Psoas muscle (tissue), 8 donors: Measurements from ENCODE around the gene CNBD2. TPM values are rescaled to one million over a fixed set of nuclear protein-coding genes. Genes with fewer than 3 reads are reported as not detected.

ENCODE experiments used
- ATAC-seq, 4 donors: fragments of 200-7000 bp; cut with Tn5 transposase; one replicate each; pipeline ENCODE4 v1.9.1; 2020; ENCODE audit warnings: moderate library complexity in 3 of 4, mild to moderate bottlenecking in 2 of 4
- DNase-seq, 2 donors: peaks; one replicate each; pipeline ENCODE4 v3.0.0-alpha.2; 2020
- H3K27ac ChIP-seq: fragments of 200-600 bp; one replicate; pipeline ENCODE4 v1.8.0; 2022
- H3K27me3 ChIP-seq, 3 donors: fragments of 200-600 bp in 1 of 3; one replicate each; pipeline versions ENCODE4 v1.6.1 to v1.8.0; 2013 to 2022; ENCODE audit warnings: low read length in 2 of 3, mild to moderate bottlenecking in 2 of 3, moderate library complexity in 1 of 3; ENCODE audit not compliant: insufficient read depth in 3 of 3
- H3K36me3 ChIP-seq, 2 donors: fragments of 200-600 bp in 1 of 2; one replicate each; pipeline versions ENCODE4 v1.6.1 to v1.8.0; 2013 to 2022; ENCODE audit warnings: low read depth in 1 of 2, mild to moderate bottlenecking in 1 of 2, moderate library complexity in 1 of 2; ENCODE audit not compliant: insufficient read depth in 1 of 2
- H3K4me1 ChIP-seq: fragments of 200-600 bp; one replicate; pipeline ENCODE4 v1.8.0; 2022
- H3K4me3 ChIP-seq: fragments of 200-600 bp; one replicate; pipeline ENCODE4 v1.8.0; 2022; ENCODE audit warnings: mild to moderate bottlenecking
- H3K9me3 ChIP-seq: fragments of 200-600 bp; one replicate; pipeline ENCODE4 v1.8.0; 2022
- CTCF ChIP-seq: fragments of 200-600 bp; IDR thresholded peaks from one replicate; pipeline ENCODE4 v1.8.0; 2022; ENCODE audit warnings: antibody characterized with exemption
- WGBS, 3 donors: extraction: QIAGEN DNeasy Blood & Tissue Kit; methylation state at CpG; one replicate each; pipeline versions ENCODE4 v1.1.6 to v1.1.7; 2013; 5-methylcytosine and 5-hydroxymethylcytosine counted together
- intact Hi-C, 2 donors: fragments of 100-400 bp; cut with DNase I; formaldehyde crosslinking; loops; one replicate each; pipeline versions ENCODE4 v1.11.0 to v1.14.2; 2022
- polyA plus RNA-seq, 3 donors: library from polyadenylated mRNA; stranded (reverse); fragments of 200-250 nt; gene quantifications; one replicate each; pipeline ENCODE4 v1.2.3, GENCODE V29; 2013
- total RNA-seq, 4 donors: library from RNA; stranded (reverse); fragmentation: NEBNext Ultra II Directional in 2 of 4; extraction: Animal tissue kit (Norgen Biotek cat#: 25700) in 2 of 4; gene quantifications; one replicate each; pipeline versions ENCODE4 v1.2.1 to v1.2.4, GENCODE V29; 2021 to 2023
- donor health status: healthy with polysubstance abuse.
- donor health status: DM: no; HTN: no; CAD: no; lungs with moderate emphysema.
- donor health status: Bipolar disorder and iron deficiency.
- donor health status: healthy.
- donor health status: DM: yes; HTN: yes; CAD: no.
- donor health status: DM: no; HTN: no; CAD: no.
- donor health status: DM: no; HTN: no; CAD: no.
- donor health status: DM: yes; HTN: yes; CAD: no.

Gene CNBD2
- total and polyA plus RNA-seq, 7 donors = 7.9 to 21.4 (median 14.0) TPM

- no peak for TF ChIP-seq CTCF
- intact Hi-C loops = no loop called here
- no peaks in the 10 kb centered on the region for H3K36me3 ChIP-seq
- H3K27ac ChIP-seq = no peak overlapping the region
- 27 to 38% (median 28%) methylated on average over 8 of the region's 8 CpGs for WGBS, 3 donors
- H3K4me3 ChIP-seq = no peak overlapping the region
- H3K4me1 ChIP-seq = no peaks in the 10 kb centered on the region
- H3K27me3 ChIP-seq = no peaks in the 10 kb centered on the region
- DNase-seq = peak in 1 of 2 donors; percentile 22
- ATAC-seq = no peak
- no peaks in the 10 kb centered on the region for H3K9me3 ChIP-seq
Observed at GRCh38 chr20:36030149-36030548, 61.8 kb downstream of the CNBD2 start.

GRCh38 chr20:36031806-36032205 is 63.4 kb downstream of the CNBD2 start:
- TF ChIP-seq CTCF = no peak
- intact Hi-C loops = no loop called here
- no peaks in the 10 kb centered on the region for H3K27me3 ChIP-seq
- WGBS, 3 donors = 97 to 99% (median 98%) methylated on average over 3 of the region's 3 CpGs
- no peaks in the 10 kb centered on the region for H3K4me1 ChIP-seq
- H3K27ac ChIP-seq = no peak overlapping the region
- DNase-seq (no peak), ATAC-seq (no peak)
- no peak overlapping the region for H3K4me3 ChIP-seq
- no peaks in the 10 kb centered on the region for H3K9me3 ChIP-seq
- H3K36me3 ChIP-seq = no peaks in the 10 kb centered on the region

- H3K27ac ChIP-seq = no peak overlapping the region
- no peaks in the 10 kb centered on the region for H3K36me3 ChIP-seq
- ATAC-seq (no peak), DNase-seq (no peak)
- no peaks in the 10 kb centered on the region for H3K9me3 ChIP-seq
- intact Hi-C loops = no loop called here
- no peak overlapping the region for H3K4me3 ChIP-seq
- 90 to 94% (median 90%) methylated on average over 4 of the region's 4 CpGs for WGBS, 3 donors
- H3K27me3 ChIP-seq = no peaks in the 10 kb centered on the region
- TF ChIP-seq CTCF = no peak
- H3K4me1 ChIP-seq = no peaks in the 10 kb centered on the region
Observed at GRCh38 chr20:36034875-36035274, 66.5 kb downstream of the CNBD2 start.

- Histone ChIP-seq H3K4me3 (no peak overlapping the region), H3K9me3 (no peaks in the 10 kb centered on the region), H3K36me3 (no peaks in the 10 kb centered on the region), H3K27ac (no peak overlapping the region), H3K4me1 (no peaks in the 10 kb centered on the region), H3K27me3 (no peaks in the 10 kb centered on the region)
- intact Hi-C loops = no loop called here
- ATAC-seq (no peak), DNase-seq (no peak)
- no peak for TF ChIP-seq CTCF
- 49 to 65% (median 54%) methylated on average over 2 of the region's 2 CpGs for WGBS, 3 donors
Observed at GRCh38 chr20:36035745-36036144, 67.4 kb downstream of the CNBD2 start.

GRCh38 chr20:36036688-36037087 is 68.3 kb downstream of the CNBD2 start:
- Histone ChIP-seq H3K9me3 (no peaks in the 10 kb centered on the region), H3K27ac (no peak overlapping the region), H3K4me1 (no peaks in the 10 kb centered on the region), H3K27me3 (no peaks in the 10 kb centered on the region), H3K4me3 (no peak overlapping the region), H3K36me3 (no peaks in the 10 kb centered on the region)
- TF ChIP-seq CTCF = no peak
- DNase-seq (no peak), ATAC-seq (no peak)
- 78 to 86% (median 85%) methylated on average over 3 of the region's 3 CpGs for WGBS, 3 donors
- intact Hi-C loops = no loop called here
